MV-4-11 (cell line): Measurements from ENCODE around the gene RACGAP1.
A peak's percentile ranks its signal among the peaks of the same experiment; 100 is the strongest.

ENCODE experiments used
- DNase-seq: peaks from one replicate; lab custom pipeline; 2025; lab: John Stamatoyannopoulos, UW

Gene RACGAP1

DNA sequence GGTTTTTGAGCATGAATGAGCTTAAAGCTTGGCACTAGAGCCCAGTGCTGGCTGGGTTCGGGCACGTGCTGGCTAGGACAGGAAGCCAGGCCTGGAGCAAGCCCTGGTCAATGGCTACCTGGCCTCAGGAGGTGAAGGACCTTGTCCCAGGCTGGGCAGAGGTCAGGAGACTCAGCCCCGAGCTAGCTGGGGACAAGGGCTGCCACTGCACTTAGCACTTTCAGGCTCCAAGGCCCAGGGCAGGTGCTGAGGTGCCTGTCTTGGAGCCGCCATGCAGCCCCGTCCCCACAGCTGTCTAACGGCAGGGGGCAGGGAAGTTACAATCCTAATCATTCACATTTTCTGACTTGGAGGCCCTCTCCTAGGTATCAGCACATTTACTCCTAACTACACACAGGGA lies 56.8 kb downstream of the RACGAP1 start:
- DNase-seq = no peak

GRCh38 chr12:49967777-49968250 lies 57.5 kb downstream of the RACGAP1 start:
- no peak for DNase-seq

- DNase-seq = peak; percentile 72
Measured at GRCh38 chr12:49967042-49967776, 58.1 kb downstream of the RACGAP1 start.

DNA sequence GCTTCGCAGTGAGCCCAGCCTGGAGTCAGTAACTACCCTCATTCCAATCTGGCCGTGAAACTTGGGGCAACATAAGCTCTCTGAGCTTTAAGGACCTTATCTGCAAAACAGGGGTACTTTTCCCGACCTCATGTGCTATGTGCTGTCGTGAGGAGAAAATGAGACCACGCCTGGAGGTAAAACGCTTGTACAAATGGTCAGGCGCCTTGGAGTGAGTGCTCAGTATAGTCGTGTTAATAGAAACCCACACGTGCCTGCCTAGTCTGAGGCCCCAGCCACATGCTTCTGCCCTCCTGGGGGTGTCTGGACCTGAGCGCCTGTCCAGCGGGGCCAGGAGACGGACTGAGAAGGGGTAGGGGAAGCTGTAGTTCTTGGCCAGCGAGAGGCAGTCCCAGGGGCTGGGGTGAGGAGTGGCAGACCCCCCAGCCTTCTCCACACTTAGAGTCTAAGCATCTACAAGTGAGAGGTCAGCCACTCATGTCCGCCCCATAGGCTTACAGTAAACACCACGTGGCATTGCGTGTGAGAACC lies 58.7 kb downstream of the RACGAP1 start:
- no peak for DNase-seq

DNA sequence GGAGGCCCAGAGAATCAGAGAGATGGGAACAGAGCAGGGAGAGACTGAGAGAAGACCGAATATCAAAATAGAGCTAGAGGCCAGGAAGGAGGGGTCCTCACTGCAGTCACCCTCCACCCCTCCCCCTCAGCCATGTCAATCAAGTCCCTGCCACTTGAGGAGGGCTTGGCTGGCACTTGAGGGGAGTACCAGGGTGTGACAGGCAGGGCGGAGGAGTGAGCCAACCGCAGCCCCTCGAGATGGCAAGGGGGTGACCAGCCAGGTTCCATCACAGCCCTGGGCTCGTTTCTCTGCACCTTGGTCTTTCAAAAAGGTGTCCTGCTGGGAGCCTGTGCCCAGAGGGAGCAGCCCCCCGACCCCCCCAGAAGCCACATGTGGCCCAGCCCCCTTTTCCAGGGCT lies 59.5 kb downstream of the RACGAP1 start:
- DNase-seq = no peak

DNA sequence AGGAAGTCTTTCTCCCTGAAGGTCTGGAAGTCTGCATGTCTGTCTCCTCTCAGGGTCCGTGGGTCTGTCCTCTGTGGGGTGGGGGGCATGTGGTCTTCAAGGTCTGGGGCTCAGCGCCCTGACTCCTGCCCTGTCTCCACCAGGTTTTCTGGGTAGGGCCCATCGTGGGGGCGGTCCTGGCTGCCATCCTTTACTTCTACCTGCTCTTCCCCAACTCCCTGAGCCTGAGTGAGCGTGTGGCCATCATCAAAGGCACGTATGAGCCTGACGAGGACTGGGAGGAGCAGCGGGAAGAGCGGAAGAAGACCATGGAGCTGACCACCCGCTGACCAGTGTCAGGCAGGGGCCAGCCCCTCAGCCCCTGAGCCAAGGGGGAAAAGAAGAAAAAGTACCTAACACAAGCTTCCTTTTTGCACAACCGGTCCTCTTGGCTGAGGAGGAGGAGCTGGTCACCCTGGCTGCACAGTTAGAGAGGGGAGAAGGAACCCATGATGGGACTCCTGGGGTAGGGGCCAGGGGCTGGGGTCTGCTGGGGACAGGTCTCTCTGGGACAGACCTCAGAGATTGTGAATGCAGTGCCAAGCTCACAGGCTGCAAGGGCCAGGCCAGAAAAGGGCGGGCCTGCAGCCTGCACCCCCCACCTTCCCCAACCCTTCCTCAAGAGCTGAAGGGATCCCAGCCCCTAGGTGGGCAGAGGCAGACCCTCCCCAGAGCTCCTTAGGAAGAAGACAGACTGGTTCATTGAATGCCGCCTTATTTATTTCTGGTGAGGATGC lies 60.3 kb downstream of the RACGAP1 start:
- no peak for DNase-seq

DNA sequence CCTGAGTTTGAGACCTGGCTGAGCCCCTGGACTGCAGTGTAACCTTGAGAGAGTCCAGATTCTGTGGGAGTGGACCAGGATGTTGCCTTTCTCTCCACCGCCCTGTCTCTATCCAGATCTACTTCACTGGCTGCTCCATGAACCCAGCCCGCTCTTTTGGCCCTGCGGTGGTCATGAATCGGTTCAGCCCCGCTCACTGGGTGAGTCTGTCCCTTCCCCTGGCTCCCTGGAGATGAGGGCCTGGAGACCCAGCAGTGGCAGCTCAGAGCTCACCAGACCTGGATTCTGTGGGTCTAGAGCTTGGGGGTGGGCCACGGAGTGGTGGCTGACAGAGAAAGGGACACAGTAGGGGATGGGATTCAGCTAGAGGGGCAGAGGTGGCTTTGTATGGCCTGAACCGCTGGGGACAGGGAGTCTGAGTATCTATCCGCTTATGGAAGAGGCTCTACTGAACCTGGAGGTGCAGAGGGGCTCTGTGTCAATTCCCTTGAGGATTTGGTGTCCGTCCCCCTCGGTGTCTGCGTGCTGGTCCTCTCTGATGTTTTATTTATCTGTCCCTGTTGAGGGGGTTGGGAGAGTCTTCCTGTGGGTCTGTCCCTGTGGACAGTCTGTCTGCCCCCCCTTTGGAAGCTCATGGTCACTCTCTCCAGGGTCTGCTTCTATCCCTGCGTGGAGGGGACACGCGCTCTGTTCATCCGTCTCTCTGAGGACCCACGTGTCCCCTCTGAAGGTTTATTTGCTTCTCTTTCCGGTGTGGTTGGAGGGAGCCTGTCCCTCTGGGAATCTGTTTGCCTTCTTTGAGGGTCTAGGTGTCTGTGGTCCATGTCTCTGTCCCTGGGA lies 61.1 kb downstream of the RACGAP1 start:
- no peak for DNase-seq

GRCh38 chr12:49962861-49963765 lies 62.2 kb downstream of the RACGAP1 start:
- no peak for DNase-seq

- no peak for DNase-seq
Measured at GRCh38 chr12:49961993-49962764, 63.1 kb downstream of the RACGAP1 start.

DNA sequence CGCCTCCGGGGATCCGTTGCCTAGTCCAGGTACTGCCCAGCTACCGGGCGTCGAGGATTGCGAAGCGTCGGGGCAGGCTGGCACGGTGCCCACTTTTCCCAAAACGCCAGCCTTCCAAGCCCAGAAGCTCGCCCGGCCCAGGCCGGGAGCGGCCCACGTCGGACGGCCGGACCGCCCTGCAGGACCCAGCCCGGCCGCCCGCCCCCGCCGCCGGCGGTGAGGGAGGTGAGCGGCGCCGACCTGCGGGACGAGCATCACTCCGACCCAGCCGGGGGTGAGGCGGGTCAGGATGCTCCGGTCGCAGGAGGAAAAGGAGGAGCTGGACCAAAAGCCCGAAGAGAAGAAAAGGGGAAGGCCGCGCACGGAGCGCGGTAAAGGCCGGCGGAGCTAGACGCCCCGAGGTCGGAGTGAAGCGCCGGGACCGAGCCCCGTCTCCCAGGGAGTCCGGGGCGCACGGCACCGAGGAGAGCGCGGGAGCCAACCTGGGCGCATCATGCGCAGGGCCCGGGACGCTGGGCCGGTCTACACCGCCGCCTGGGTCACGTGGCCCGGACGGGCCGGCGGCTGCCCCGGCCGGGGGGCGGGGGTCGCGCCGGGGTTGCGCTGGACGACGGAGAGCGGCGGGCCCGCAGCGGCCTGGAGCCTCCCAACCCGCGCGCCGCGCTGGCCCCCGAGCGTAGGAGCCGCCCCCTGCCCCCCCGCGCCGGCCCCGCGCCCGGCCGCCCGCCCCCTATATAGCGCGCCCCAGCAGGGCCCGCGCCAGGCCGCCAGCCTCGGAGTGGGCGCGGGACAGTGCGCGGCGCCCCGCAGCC lies 64.0 kb downstream of the RACGAP1 start, which contains the start of gene AQP5:
Gene AQP5, plus strand, starts transcription at position 762 of the 812 bp plus-strand sequence. CDS start 146 bp downstream, outside the sequence.
- no peak for DNase-seq

GRCh38 chr12:49960474-49961110 lies 64.7 kb downstream of the RACGAP1 start:
- DNase-seq = no peak

GRCh38 chr12:49959685-49960473 lies 65.4 kb downstream of the RACGAP1 start:
- DNase-seq = no peak

- DNase-seq = no peak
Measured at GRCh38 chr12:49957570-49957967, 67.7 kb downstream of the RACGAP1 start.

GRCh38 chr12:49956663-49957569 lies 68.4 kb downstream of the RACGAP1 start:
- DNase-seq = peak; percentile 40

DNA sequence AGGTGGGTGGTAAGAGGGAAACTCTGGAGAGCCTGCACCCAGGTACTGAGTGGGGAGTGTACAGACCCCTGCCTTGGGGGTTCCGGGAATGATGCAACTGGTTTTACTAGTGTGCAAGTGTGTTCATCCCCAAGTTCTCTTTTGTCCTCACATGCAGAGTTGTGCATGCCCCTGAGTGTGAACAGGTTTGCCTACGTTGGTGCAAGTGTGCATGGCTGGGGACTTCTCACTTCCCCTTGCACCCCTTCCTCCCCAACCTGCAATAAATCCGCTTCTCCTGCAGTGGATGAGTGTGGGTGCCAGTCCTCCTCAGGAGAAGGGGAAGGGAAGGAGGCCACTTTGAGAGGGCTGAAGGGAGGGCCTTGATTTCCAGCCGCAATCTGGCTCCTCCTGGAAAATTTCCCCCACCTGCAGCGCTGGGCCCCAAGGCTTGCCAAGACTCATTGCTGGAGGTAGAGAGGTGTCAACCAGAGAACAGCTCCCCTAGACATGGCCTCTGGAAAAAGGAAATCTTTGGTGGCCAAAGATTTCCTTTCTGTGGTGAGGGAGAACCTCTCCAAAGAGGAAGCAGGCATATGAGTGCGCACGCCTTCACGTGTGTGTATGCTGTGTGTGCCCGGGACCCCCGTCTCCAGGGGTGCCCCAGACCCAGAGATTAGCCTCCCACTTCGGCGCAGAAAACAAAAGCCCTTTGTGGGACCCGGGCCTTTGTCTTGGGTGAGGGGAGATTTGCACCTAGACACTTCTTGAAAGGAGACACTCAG lies 69.2 kb downstream of the RACGAP1 start:
- DNase-seq = peak; percentile 42
